A549 (cell line): ENCODE results near the gene GRIN2C. TPM values are rescaled to one million over a fixed set of nuclear protein-coding genes. Genes with fewer than 3 reads are reported as not detected.

Source experiments
- ATAC-seq, 2 experiments: fragments of 200-7000 bp in 1 of 2; fragments of >200 bp in 1 of 2; cut with Nextera tagmentation in 1 of 2; cut with Tn5 transposase in 1 of 2; 3 replicates each; pipeline versions ENCODE4 v1.8.0 to v1.9.1; 2018 to 2020; ENCODE audit warnings: mild to moderate bottlenecking in 1 of 2, moderate library complexity in 1 of 2
- CTCF ChIA-PET: fragments of 300-600 bp; sonication (Branson Sonifier 250); formaldehyde crosslinking; extraction: SDS; loops from one replicate; lab custom pipeline; 2021; ENCODE audit warnings: antibody characterized with exemption, inconsistent platforms; lab: Yijun Ruan, JAX
- POLR2A ChIA-PET: fragments of 350-600 bp; formaldehyde crosslinking; extraction: SDS; loops from one replicate; lab custom pipeline; 2021; ENCODE audit warnings: antibody characterized with exemption, inconsistent platforms; lab: Yijun Ruan, JAX
- DNase-seq, 2 experiments: peaks; one replicate each; pipeline versions ENCODE4 v3.0.0 to v3.0.0-alpha.2; 2011 to 2016; ENCODE audit warnings: low read depth in 1 of 2, low spot score in 1 of 2
- FAIRE-seq: peaks from 2 replicates; lab custom pipeline; 2011; peaks lifted over from hg19 to GRCh38; lab: Jason Lieb, UNC
- H3K27ac ChIP-seq, 2 experiments: fragments of >200 bp; sonication (Bioruptor Twin); formaldehyde crosslinking; 3 replicates each; pipeline ENCODE4 v1.5.1; 2016 to 2017
- H3K4me1 ChIP-seq: fragments of >200 bp; sonication (Bioruptor Twin); formaldehyde crosslinking; 3 replicates; pipeline ENCODE4 v1.6.1; 2016
- H3K4me2 ChIP-seq: fragments of >200 bp; sonication (Bioruptor Twin); formaldehyde crosslinking; 3 replicates; pipeline ENCODE4 v1.6.1; 2016
- H3K4me3 ChIP-seq: fragments of >200 bp; sonication (Bioruptor Twin); formaldehyde crosslinking; 3 replicates; pipeline ENCODE4 v1.5.1; 2016
- H3K9me3 ChIP-seq: fragments of >200 bp; sonication (Bioruptor Twin); formaldehyde crosslinking; 3 replicates; pipeline ENCODE4 v1.6.1; 2016
- ATOH8 ChIP-seq: fragments of 250-450 bp; sonication (Bioruptor Pico); IDR thresholded peaks from 2 replicates; pipeline ENCODE4 v1.5.0; 2020; ENCODE audit warnings: low read depth, mild to moderate bottlenecking, moderate library complexity
- CBX2 ChIP-seq: fragments of 200-600 bp; sonication (generic); IDR thresholded peaks from 2 replicates; pipeline ENCODE4 v1.6.1; 2016; ENCODE audit warnings: low read depth, mild to moderate bottlenecking, borderline replicate concordance
- CEBPB ChIP-seq, 2 experiments: fragments of >200 bp in 1 of 2; sonication (Bioruptor Twin) in 1 of 2; formaldehyde crosslinking in 1 of 2; IDR thresholded peaks; 2 replicates each; pipeline ENCODE4 v1.6.1; 2012 to 2016
- E2F6 ChIP-seq: IDR thresholded peaks from 2 replicates; pipeline ENCODE4 v1.6.1; 2012; ENCODE audit warnings: low read depth, borderline replicate concordance
- ELK1 ChIP-seq: fragments of 150-350 bp; IDR thresholded peaks from 2 replicates; pipeline ENCODE4 v1.6.1; 2014; ENCODE audit warnings: low read depth, mild to moderate bottlenecking, low read length
- FOSB ChIP-seq: fragments of 250-450 bp; sonication (Bioruptor Pico); IDR thresholded peaks from 2 replicates; pipeline ENCODE4 v1.5.0; 2020; ENCODE audit warnings: mild to moderate bottlenecking, moderate library complexity
- FOSL2 ChIP-seq, 2 experiments: fragments of 450-650 bp in 1 of 2; fragments of >200 bp in 1 of 2; sonication (Bioruptor Twin) in 1 of 2; formaldehyde crosslinking; IDR thresholded peaks; 2 replicates each; pipeline versions ENCODE4 v1.5.0 to v1.6.1; 2016 to 2020; ENCODE audit warnings: mild to moderate bottlenecking in 1 of 2, moderate library complexity in 1 of 2
- GATA3 ChIP-seq: IDR thresholded peaks from 2 replicates; pipeline ENCODE4 v1.6.1; 2012; ENCODE audit warnings: borderline replicate concordance
- HOXA7 ChIP-seq: fragments of 250-450 bp; sonication (Bioruptor Pico); IDR thresholded peaks from 2 replicates; pipeline ENCODE4 v1.5.0; 2020; ENCODE audit warnings: mild to moderate bottlenecking, moderate library complexity
- HOXB13 ChIP-seq: fragments of 250-450 bp; sonication (Bioruptor Pico); IDR thresholded peaks from 2 replicates; pipeline ENCODE4 v1.5.0; 2020; ENCODE audit warnings: low read depth, mild to moderate bottlenecking, moderate library complexity
- KDM5A ChIP-seq: fragments of 200-600 bp; sonication (generic); IDR thresholded peaks from 2 replicates; pipeline ENCODE4 v1.6.1; 2016; ENCODE audit warnings: antibody characterized with exemption, mild to moderate bottlenecking
- MAX ChIP-seq: IDR thresholded peaks from 2 replicates; pipeline ENCODE4 v1.6.1; 2012
- RARB ChIP-seq: fragments of 250-450 bp; sonication (Bioruptor Pico); IDR thresholded peaks from 2 replicates; pipeline ENCODE4 v1.8.0; 2021; ENCODE audit warnings: mild to moderate bottlenecking, moderate library complexity
- RCOR1 ChIP-seq: fragments of 150-350 bp; IDR thresholded peaks from 2 replicates; pipeline ENCODE4 v1.6.1; 2014; ENCODE audit warnings: antibody characterized with exemption, low read length, low read depth
- REST ChIP-seq: fragments of 200-600 bp; sonication (generic); IDR thresholded peaks from 2 replicates; pipeline ENCODE4 v1.6.1; 2016; ENCODE audit warnings: antibody characterized with exemption, mild to moderate bottlenecking, moderate library complexity
- SMC3 ChIP-seq: fragments of >200 bp; sonication (Bioruptor Twin); formaldehyde crosslinking; IDR thresholded peaks from 3 replicates; pipeline ENCODE4 v1.6.1; 2018; ENCODE audit warnings: inconsistent platforms
- SREBF2 ChIP-seq: fragments of 450-650 bp; IDR thresholded peaks from 2 replicates; pipeline ENCODE4 v1.6.1; 2014; ENCODE audit warnings: mild to moderate bottlenecking, moderate library complexity
- TP53 ChIP-seq: fragments of 250-450 bp; sonication (Bioruptor Pico); IDR thresholded peaks from 2 replicates; pipeline ENCODE4 v1.5.0; 2021; ENCODE audit warnings: mild to moderate bottlenecking, moderate library complexity
- ZC3H11A ChIP-seq: fragments of 450-650 bp; IDR thresholded peaks from 2 replicates; pipeline ENCODE4 v1.6.1; 2014; ENCODE audit warnings: antibody characterized with exemption, mild to moderate bottlenecking
- whole genome bisulfite sequencing: methylation state at CpG from one replicate; pipeline ENCODE4 v1.1.6; 2017; ENCODE audit errors: missing lambda C conversion rate; 5-methylcytosine and 5-hydroxymethylcytosine counted together
- polyA plus RNA-seq, 4 experiments: library from polyadenylated mRNA; depleted of rRNA in 3 of 4; stranded (reverse); fragments of >200 nt; fragmentation: RNase III in 1 of 4; extraction: RNeasy Plus Mini Kit Qiagen cat#74134 plus additional on column Dnase treatment in 1 of 4; gene quantifications; 2 replicates in 3 of 4; 3 replicates in 1 of 4; pipeline ENCODE4 v1.2.3, GENCODE V29; 2011 to 2017

The GRIN2C gene
- polyA plus RNA-seq, 2 of the 4 experiments (the other 2 are of a cell fraction) = 0.17 to 0.28 TPM

- ATAC-seq (peak; percentile 26 to 45; a peak in 3 of 6 replicates), DNase-seq (no peak), FAIRE-seq (no peak)
- no peaks in the 10 kb centered on the region for H3K9me3 ChIP-seq
- POLR2A ChIA-PET = interaction anchor here (1.8 kb wide), 1 partner anchor 21 kb away, joined by 7 read pairs; the partner anchor contains the start of gene FDXR
- peak overlapping the region; percentile 68 for H3K4me2 ChIP-seq
- peaks cover 8% of the 10 kb centered on the region; the same call in 1 of the 3 replicates for H3K4me1 ChIP-seq
- 45% methylated on average over 21 of the region's 76 CpGs for WGBS
- 0 out of 6 replicates have a peak overlapping the region, but pooled peaks of 1 of the 2 experiments have one; percentile 7 for H3K27ac ChIP-seq
- CTCF ChIA-PET = interaction anchor here (1.3 to 42.4 kb wide), 5 partner anchors 9 to 107 kb away, joined by 3 to 1302 read pairs (median 24); partner anchors contain the start of genes FDXR, GRIN2C and NAT9
- peak overlapping the region; percentile 25; the same call in 1 of the 3 replicates for H3K4me3 ChIP-seq
- TF ChIP-seq SMC3 = no peak
- TF ChIP-seq RARB (CRISPR knock-in tag) = no peak
- TF ChIP-seq E2F6 = 0 out of 2 replicates have a peak, but pooled peaks have one; percentile 33
- TF ChIP-seq RCOR1 = no peak
- TF ChIP-seq TP53 (CRISPR knock-in tag) = no peak
- no peak for TF ChIP-seq CEBPB (IDR thresholded peaks at IDR 0.05)
- TF ChIP-seq REST = peak; percentile 29; the same call in 1 of the 2 replicates
- TF ChIP-seq MAX = peak; percentile 68
- TF ChIP-seq FOSL2 (IDR thresholded peaks at IDR 0.05) = no peak
- no peak for TF ChIP-seq FOSL2 (CRISPR knock-in tag; IDR thresholded peaks at IDR 0.05)
These were observed 7.2 kb downstream of the GRIN2C start for GRCh38 chr17:74852237-74853047.

GRCh38 chr17:74851612-74852236 lies 8.0 kb downstream of the GRIN2C start:
- H3K4me3 ChIP-seq = 0 out of 3 replicates have a peak overlapping the region, but pooled peaks have one; percentile 25
- DNase-seq (no peak), ATAC-seq (no peak), FAIRE-seq (no peak)
- no peaks in the 10 kb centered on the region for H3K9me3 ChIP-seq
- peaks cover 8% of the 10 kb centered on the region; the same call in 1 of the 3 replicates for H3K4me1 ChIP-seq
- H3K4me2 ChIP-seq = peak overlapping the region; percentile 68; the same call in 2 of the 3 replicates
- WGBS = 42% methylated on average over 11 of the region's 29 CpGs
- no peak overlapping the region for H3K27ac ChIP-seq
- CTCF ChIA-PET = interaction anchor here (1.3 to 42.4 kb wide), 5 partner anchors 9 to 106 kb away, joined by 3 to 1302 read pairs (median 24); partner anchors contain the start of genes FDXR, GRIN2C and NAT9
- TF ChIP-seq KDM5A (no peak), GATA3 (no peak), HOXB13 (CRISPR knock-in tag) (no peak), CBX2 (no peak), E2F6 (no peak), ELK1 (no peak), HOXA7 (no peak), SREBF2 (no peak), REST (no peak), ATOH8 (no peak), ZC3H11A (no peak), FOSB (CRISPR knock-in tag) (no peak)
- POLR2A ChIA-PET = interaction anchor here (1.8 kb wide), 1 partner anchor 21 kb away, joined by 7 read pairs; the partner anchor contains the start of gene FDXR
